ENCODE data around the gene CROCC. TPM values are rescaled to one million over a fixed set of nuclear protein-coding genes. Genes with fewer than 3 reads are reported as not detected.

The CROCC gene
- total and polyA plus RNA-seq, 9 of the 15 experiments (the other 6 are each of a cell fraction or from before 2014, with no cell fraction given) = 0.17 to 15.4 (median 7.6) TPM

GRCh38 chr1:16904560-16905109 is 17.1 kb upstream of the CROCC start (continued):
- TF ChIP-seq SP1 (CRISPR knock-in tag; IDR thresholded peaks at IDR 0.05) = no peak; the same call in 1 of the 2 replicates
- no peak for TF ChIP-seq MTF1 (CRISPR knock-in tag; IDR thresholded peaks at IDR 0.05; ENCODE audit: borderline replicate concordance)
- peak in 1 of 2 experiments; percentile 81; a peak in 1 of 4 replicates for TF ChIP-seq MLX (CRISPR knock-in tag; conservative IDR thresholded peaks at IDR 0.05)
- TF ChIP-seq STAT5A (IDR thresholded peaks at IDR 0.05; ENCODE audit: borderline replicate concordance, low read length) = no peak
- peak; percentile 9 for TF ChIP-seq NEUROD1 (IDR thresholded peaks at IDR 0.05; ENCODE audit: borderline replicate concordance, low read depth, low read length, partially characterized antibody)
- peak; percentile 87 for TF ChIP-seq ZBTB40 (IDR thresholded peaks at IDR 0.05)
- no peak for TF ChIP-seq ZBTB40 (CRISPR knock-in tag; IDR thresholded peaks at IDR 0.05)
- peak; percentile 49 for TF ChIP-seq SP2 (IDR thresholded peaks at IDR 0.05; ENCODE audit: extremely low read depth, low read depth, low read length, poor library complexity, severe bottlenecking)
- TF ChIP-seq HIVEP1 (CRISPR knock-in tag; IDR thresholded peaks at IDR 0.05) = no peak; the same call in 1 of the 2 replicates
- peak; percentile 89 for TF ChIP-seq L3MBTL2 (IDR thresholded peaks at IDR 0.05)
- 0 out of 2 replicates have a peak, but pooled peaks have one; percentile 50 for TF ChIP-seq ZNF174 (CRISPR knock-in tag; IDR thresholded peaks at IDR 0.05)
- TF ChIP-seq AFF1 (IDR thresholded peaks at IDR 0.05; ENCODE audit: low read depth in 1 of 2, partially characterized antibody in 2 of 2) = peak in 1 of 2 experiments; percentile 88
